Measurements from ENCODE around the gene POU3F2.

DNA sequence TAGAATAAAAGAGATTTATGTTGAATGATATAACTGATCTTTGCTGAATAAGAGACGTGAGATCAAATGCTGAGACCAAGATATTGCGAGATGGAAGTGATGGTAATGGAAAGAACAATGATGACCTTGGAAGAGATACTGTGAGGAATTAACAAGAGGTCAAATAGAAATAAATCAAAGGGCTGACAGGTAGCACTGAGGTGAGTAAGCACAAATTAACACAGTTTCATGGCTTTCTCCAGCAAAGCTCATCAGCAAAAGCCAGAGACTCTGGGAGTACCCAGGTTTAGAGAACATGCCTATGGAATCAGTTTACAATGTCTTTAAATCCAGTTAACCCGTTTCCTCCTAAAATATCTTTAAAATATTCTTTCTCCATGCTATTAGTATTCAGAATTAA, 53.3 kb downstream of the POU3F2 start:
- TF ChIP-seq EZH2 (IDR thresholded peaks at IDR 0.05; ENCODE audit: borderline replicate concordance, low read depth, low read length, poor library complexity, severe bottlenecking): no peak
- TF ChIP-seq, protein P1, sequence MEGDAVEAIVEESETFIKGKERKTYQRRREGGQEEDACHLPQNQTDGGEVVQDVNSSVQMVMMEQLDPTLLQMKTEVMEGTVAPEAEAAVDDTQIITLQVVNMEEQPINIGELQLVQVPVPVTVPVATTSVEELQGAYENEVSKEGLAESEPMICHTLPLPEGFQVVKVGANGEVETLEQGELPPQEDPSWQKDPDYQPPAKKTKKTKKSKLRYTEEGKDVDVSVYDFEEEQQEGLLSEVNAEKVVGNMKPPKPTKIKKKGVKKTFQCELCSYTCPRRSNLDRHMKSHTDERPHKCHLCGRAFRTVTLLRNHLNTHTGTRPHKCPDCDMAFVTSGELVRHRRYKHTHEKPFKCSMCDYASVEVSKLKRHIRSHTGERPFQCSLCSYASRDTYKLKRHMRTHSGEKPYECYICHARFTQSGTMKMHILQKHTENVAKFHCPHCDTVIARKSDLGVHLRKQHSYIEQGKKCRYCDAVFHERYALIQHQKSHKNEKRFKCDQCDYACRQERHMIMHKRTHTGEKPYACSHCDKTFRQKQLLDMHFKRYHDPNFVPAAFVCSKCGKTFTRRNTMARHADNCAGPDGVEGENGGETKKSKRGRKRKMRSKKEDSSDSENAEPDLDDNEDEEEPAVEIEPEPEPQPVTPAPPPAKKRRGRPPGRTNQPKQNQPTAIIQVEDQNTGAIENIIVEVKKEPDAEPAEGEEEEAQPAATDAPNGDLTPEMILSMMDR (conservative IDR thresholded peaks at IDR 0.05; ENCODE audit: low read depth, low read length): no peak

Measured in A673 (cell line).